Measurements from ENCODE around the gene UBL5. TPM values are rescaled to one million over a fixed set of nuclear protein-coding genes. Genes with fewer than 3 reads are reported as not detected.

UBL5 gene
- total RNA-seq, 1 donor from 2014 or later = 315 TPM

Other genes starting within 250 kb of the UBL5 start
- gene ZNF121, start 243.4 kb upstream of the UBL5 start, total RNA-seq = 67.3 TPM
- gene ZNF561, start 206.7 kb upstream of the UBL5 start, total RNA-seq = 80.3 TPM
- 85.7 TPM for gene ZNF562, start 152.8 kb upstream of the UBL5 start, total RNA-seq
- 62.7 TPM for gene ZNF846, start 59.2 kb upstream of the UBL5 start, total RNA-seq
- gene FBXL12, start 8.8 kb upstream of the UBL5 start, total RNA-seq = 28.2 TPM
- 52.8 TPM for gene PIN1, start 7.4 kb downstream of the UBL5 start, total RNA-seq
- 5.6 TPM for gene OLFM2, start 108.6 kb downstream of the UBL5 start, total RNA-seq
- gene COL5A3, start 182.6 kb downstream of the UBL5 start, total RNA-seq = 12.4 TPM
- gene RDH8, start 185.6 kb downstream of the UBL5 start, total RNA-seq = not detected

Measured in ureter (tissue), 1 donor.